GM23338 (cell line): Measurements from ENCODE around the gene MAP3K4. TPM values are rescaled to one million over a fixed set of nuclear protein-coding genes. Genes with fewer than 3 reads are reported as not detected.

Experiments
- ATAC-seq: fragments of 200-7000 bp; cut with Tn5 transposase; 3 replicates; pipeline ENCODE4 v1.9.1; 2020
- DNase-seq: peaks from one replicate; pipeline ENCODE4 v3.0.0-alpha.2; 2015; ENCODE audit warnings: low spot score
- H2AFZ ChIP-seq: fragments of 200-600 bp; sonication (generic); 2 replicates; pipeline ENCODE4 v1.8.0; 2016; ENCODE audit warnings: antibody characterized with exemption, mild to moderate bottlenecking, moderate library complexity
- H3F3A ChIP-seq: fragments of 200-600 bp; sonication (generic); replicated peaks from 2 replicates; pipeline ENCODE4 v1.8.0; 2017; ENCODE audit warnings: antibody characterized with exemption, mixed run types, low read depth
- H3K27ac ChIP-seq: fragments of 200-600 bp; sonication (generic); 2 replicates; pipeline ENCODE4 v1.6.1; 2016; ENCODE audit warnings: low read depth
- H3K27me3 ChIP-seq: fragments of 200-600 bp; sonication (generic); 2 replicates; pipeline ENCODE4 v1.8.0; 2016; ENCODE audit warnings: mild to moderate bottlenecking, mixed run types, moderate library complexity; ENCODE audit not compliant: insufficient read depth
- H3K36me3 ChIP-seq: fragments of 200-600 bp; sonication (generic); 2 replicates; pipeline ENCODE4 v1.8.0; 2016; ENCODE audit warnings: mild to moderate bottlenecking; ENCODE audit not compliant: insufficient read depth
- H3K4me1 ChIP-seq: fragments of 200-600 bp; sonication (generic); 2 replicates; pipeline ENCODE4 v1.8.0; 2016; ENCODE audit warnings: mild to moderate bottlenecking, moderate library complexity; ENCODE audit not compliant: insufficient read depth
- H3K4me2 ChIP-seq: fragments of 200-600 bp; sonication (generic); 2 replicates; pipeline ENCODE4 v1.7.1; 2017; ENCODE audit warnings: mixed run types
- H3K4me3 ChIP-seq: fragments of 200-600 bp; sonication (generic); 2 replicates; pipeline ENCODE4 v1.6.1; 2016; ENCODE audit warnings: mixed run types
- H3K79me2 ChIP-seq: fragments of 200-600 bp; sonication (generic); replicated peaks from 2 replicates; pipeline ENCODE4 v1.8.0; 2017; ENCODE audit warnings: mild to moderate bottlenecking; ENCODE audit not compliant: insufficient read depth
- H3K9me2 ChIP-seq: fragments of 200-600 bp; sonication (generic); 2 replicates; pipeline ENCODE4 v1.8.0; 2017; ENCODE audit not compliant: insufficient read depth
- H4K20me1 ChIP-seq: fragments of 200-600 bp; sonication (generic); replicated peaks from 2 replicates; pipeline ENCODE4 v1.8.0; 2017; ENCODE audit warnings: mild to moderate bottlenecking; ENCODE audit not compliant: insufficient read depth
- H3K27ac Mint-ChIP-seq: 2 replicates; pipeline ENCODE4 v1.8.0; 2020; ENCODE audit warnings: inconsistent platforms, mild to moderate bottlenecking, moderate library complexity, mixed read lengths
- H3K27me3 Mint-ChIP-seq: 3 replicates; pipeline ENCODE4 v1.8.0; 2022; ENCODE audit warnings: low read depth, mild to moderate bottlenecking, moderate library complexity, mixed read lengths, inconsistent platforms; ENCODE audit not compliant: insufficient read depth, poor library complexity
- H3K36me3 Mint-ChIP-seq: 3 replicates; pipeline ENCODE4 v1.8.0; 2021; ENCODE audit warnings: low read depth, mild to moderate bottlenecking, inconsistent platforms, moderate library complexity, mixed read lengths
- H3K4me1 Mint-ChIP-seq: 3 replicates; pipeline ENCODE4 v1.8.0; 2020; ENCODE audit warnings: mild to moderate bottlenecking, inconsistent platforms, mixed read lengths
- H3K4me3 Mint-ChIP-seq: 3 replicates; pipeline ENCODE4 v1.8.0; 2021; ENCODE audit warnings: moderate library complexity, mild to moderate bottlenecking, inconsistent platforms, mixed read lengths
- H3K9me3 Mint-ChIP-seq: 3 replicates; pipeline ENCODE4 v1.8.0; 2020; ENCODE audit warnings: moderate library complexity, mild to moderate bottlenecking, inconsistent platforms, mixed read lengths
- CTCF ChIP-seq, 2 experiments: fragments of 200-600 bp in 1 of 2; sonication (generic) in 1 of 2; conservative IDR thresholded peaks; 2 replicates each; pipeline versions ENCODE4 v1.5.1 to v1.6.1; 2016 to 2017; ENCODE audit warnings: antibody characterized with exemption in 2 of 2, low read depth in 2 of 2, mild to moderate bottlenecking in 2 of 2, moderate library complexity in 1 of 2
- EZH2phosphoT487 ChIP-seq: fragments of 200-600 bp; sonication (generic); IDR thresholded peaks from one replicate; pipeline ENCODE4 v1.8.1; 2018; ENCODE audit warnings: antibody characterized with exemption; ENCODE audit not compliant: unreplicated experiment
- NANOG ChIP-seq: IDR thresholded peaks from 2 replicates; pipeline ENCODE4 v1.6.1; 2016; ENCODE audit warnings: antibody characterized with exemption, borderline replicate concordance
- POLR2AphosphoS5 ChIP-seq: IDR thresholded peaks from 2 replicates; pipeline ENCODE4 v1.6.1; 2016; ENCODE audit warnings: antibody characterized with exemption, low read depth
- ZNF114 ChIP-seq: fragments of 250-450 bp; sonication (Bioruptor Pico); IDR thresholded peaks from 2 replicates; pipeline ENCODE4 v1.5.0; 2020; ENCODE audit warnings: mild to moderate bottlenecking, moderate library complexity
- ZNF462 ChIP-seq: fragments of 250-450 bp; sonication (Bioruptor Pico); IDR thresholded peaks from 2 replicates; pipeline ENCODE4 v1.5.0; 2020; ENCODE audit warnings: mild to moderate bottlenecking, moderate library complexity
- polyA plus RNA-seq: library from polyadenylated mRNA; unstranded; fragments of >200 nt; fragmentation: Nextera tagmentation; extraction: Ambion mirVana; gene quantifications from 2 replicates; pipeline ENCODE4 v1.2.1, GENCODE V29; 2016
- total RNA-seq: library from RNA; depleted of rRNA; stranded (reverse); fragments of >200 nt; shearing (Covaris generic); gene quantifications from 2 replicates; pipeline ENCODE4 v1.2.3, GENCODE V29; 2014

Gene MAP3K4
- total and polyA plus RNA-seq, 2 experiments from 2014 or later: 44.4 to 48.8 TPM

GRCh38 chr6:161050134-161050765 lies 58.7 kb downstream of the MAP3K4 start:
- H3K79me2 ChIP-seq: peaks cover 22% of the 10 kb centered on the region
- DNase-seq (no peak), ATAC-seq (no peak)
- H3K4me1 Mint-ChIP-seq: no peaks in the 10 kb centered on the region
- H3K36me3 Mint-ChIP-seq: no peaks in the 10 kb centered on the region; the same call in 2 of the 3 replicates
- no peaks in the 10 kb centered on the region for H3F3A ChIP-seq
- H3K27me3 ChIP-seq: no peaks in the 10 kb centered on the region
- H3K27ac ChIP-seq: no peak overlapping the region
- TF ChIP-seq CTCF (conservative IDR thresholded peaks at IDR 0.05; ENCODE audit: low read depth in 2 of 2): no peak
- no peak for TF ChIP-seq ZNF114 (CRISPR knock-in tag)
- no peak for TF ChIP-seq EZH2phosphoT487
- TF ChIP-seq ZNF462 (CRISPR knock-in tag): no peak
- no peak for TF ChIP-seq POLR2AphosphoS5
- TF ChIP-seq NANOG: no peak
- no peaks in the 10 kb centered on the region for H3K9me2 ChIP-seq
- no peak overlapping the region for H3K4me2 ChIP-seq
- no peak overlapping the region for H2AFZ ChIP-seq
- H3K27me3 Mint-ChIP-seq: no peaks in the 10 kb centered on the region
- no peaks in the 10 kb centered on the region for H3K4me1 ChIP-seq
- no peaks in the 10 kb centered on the region; the same call in 1 of the 2 replicates for H3K36me3 ChIP-seq
- H3K4me3 Mint-ChIP-seq: no peak overlapping the region
- no peaks in the 10 kb centered on the region; the same call in 1 of the 2 replicates for H4K20me1 ChIP-seq
- H3K9me3 Mint-ChIP-seq: no peaks in the 10 kb centered on the region
- no peak overlapping the region for H3K27ac Mint-ChIP-seq
- no peak overlapping the region for H3K4me3 ChIP-seq
